Measurements from ENCODE around the gene MYT1.

MYT1 gene

DNA sequence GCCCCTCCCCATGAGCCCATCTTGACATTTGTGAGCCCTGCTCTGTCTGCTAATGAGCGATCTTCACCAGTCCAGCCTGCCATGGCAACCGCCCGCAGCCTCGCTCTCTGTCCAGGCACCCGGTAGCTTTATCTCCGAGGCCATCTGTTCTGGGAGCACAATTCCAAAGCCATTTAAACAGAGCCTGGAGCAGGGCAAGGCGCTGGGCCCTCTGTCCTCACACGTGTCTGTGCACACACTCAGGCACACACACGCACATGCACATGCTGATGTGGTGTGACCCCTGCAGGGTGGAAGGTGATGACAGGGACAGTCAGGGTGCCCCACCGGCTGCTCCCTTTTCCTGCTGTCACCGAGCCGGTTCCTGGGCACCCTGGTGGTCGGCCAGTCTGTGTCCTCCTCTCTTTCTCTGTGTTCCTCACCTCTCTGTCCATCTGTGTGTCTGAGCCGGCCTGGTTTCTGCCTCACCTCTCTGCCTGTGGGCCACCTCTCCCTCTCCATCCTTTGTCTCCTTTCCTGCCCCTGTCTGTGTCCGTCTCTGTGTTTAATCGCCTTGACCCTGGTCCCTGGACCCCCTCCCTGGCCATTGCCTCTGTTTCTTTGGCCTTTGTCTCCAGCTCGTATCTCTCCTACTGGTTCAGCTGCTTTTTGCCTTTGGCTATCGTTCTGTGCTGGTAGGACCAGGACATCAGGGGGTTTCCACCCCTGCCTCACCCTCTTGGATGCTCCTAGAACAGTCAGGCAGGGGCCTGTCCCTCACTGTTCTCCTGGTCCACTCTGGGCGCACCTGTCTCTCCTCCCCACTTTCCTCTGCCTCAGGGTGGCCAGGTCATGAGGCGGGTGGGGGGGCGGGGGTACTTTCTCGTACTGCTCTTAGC lies 8.8 kb upstream of the MYT1 start:
- CTCF ChIA-PET: no interaction called here
- DNase-seq: no peak
- Mint-ChIP-seq H3K4me3 (no peak overlapping the region), H3K9me3 (no peaks in the 10 kb centered on the region), H3K27me3 (peaks cover 16% of the 10 kb centered on the region), H3K27ac (peak overlapping the region; percentile 7), H3K36me3 (no peaks in the 10 kb centered on the region), H3K4me1 (no peaks in the 10 kb centered on the region)

DNA sequence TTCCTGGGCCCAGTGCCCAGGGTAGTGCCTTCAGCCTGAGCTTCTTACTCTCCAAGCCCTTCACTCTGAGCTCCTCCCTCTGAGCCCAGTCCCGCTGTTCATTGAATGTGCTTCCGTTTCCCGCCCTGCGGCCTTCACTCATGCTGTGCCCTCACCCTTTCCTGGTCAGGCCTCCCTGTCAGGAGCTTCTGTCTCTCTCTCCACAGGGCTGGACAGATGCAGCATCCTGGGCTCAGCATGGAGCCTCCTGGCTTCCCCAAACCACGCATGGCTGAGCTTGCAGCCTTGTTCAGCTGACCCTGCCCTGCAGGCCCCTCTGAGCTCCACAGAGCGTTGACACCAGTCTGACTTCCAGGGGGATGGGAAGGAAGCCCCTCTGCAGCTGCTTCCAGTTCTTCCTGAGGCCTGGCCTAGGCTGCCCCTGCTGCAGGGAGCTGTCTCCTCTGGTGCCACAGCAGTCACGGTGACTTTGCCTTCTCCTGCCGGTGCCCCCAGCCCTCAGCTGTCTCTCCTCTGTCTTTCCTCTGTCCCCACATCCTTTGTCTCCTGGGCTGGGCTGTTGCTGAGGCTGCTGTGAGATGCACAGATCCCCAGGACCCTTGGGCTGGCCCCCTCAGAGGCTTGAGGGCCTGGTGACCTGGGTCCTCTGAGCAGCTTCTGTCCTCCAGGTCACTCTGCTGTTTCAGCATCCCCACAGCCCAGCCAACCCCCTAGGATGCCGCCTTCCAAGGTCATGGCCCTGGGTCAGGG lies 7.9 kb upstream of the MYT1 start:
- Mint-ChIP-seq H3K36me3 (no peaks in the 10 kb centered on the region), H3K27me3 (peaks cover 25% of the 10 kb centered on the region), H3K9me3 (no peaks in the 10 kb centered on the region), H3K4me3 (no peak overlapping the region), H3K4me1 (no peaks in the 10 kb centered on the region), H3K27ac (no peak overlapping the region)
- DNase-seq: no peak
- CTCF ChIA-PET: no interaction called here

DNA sequence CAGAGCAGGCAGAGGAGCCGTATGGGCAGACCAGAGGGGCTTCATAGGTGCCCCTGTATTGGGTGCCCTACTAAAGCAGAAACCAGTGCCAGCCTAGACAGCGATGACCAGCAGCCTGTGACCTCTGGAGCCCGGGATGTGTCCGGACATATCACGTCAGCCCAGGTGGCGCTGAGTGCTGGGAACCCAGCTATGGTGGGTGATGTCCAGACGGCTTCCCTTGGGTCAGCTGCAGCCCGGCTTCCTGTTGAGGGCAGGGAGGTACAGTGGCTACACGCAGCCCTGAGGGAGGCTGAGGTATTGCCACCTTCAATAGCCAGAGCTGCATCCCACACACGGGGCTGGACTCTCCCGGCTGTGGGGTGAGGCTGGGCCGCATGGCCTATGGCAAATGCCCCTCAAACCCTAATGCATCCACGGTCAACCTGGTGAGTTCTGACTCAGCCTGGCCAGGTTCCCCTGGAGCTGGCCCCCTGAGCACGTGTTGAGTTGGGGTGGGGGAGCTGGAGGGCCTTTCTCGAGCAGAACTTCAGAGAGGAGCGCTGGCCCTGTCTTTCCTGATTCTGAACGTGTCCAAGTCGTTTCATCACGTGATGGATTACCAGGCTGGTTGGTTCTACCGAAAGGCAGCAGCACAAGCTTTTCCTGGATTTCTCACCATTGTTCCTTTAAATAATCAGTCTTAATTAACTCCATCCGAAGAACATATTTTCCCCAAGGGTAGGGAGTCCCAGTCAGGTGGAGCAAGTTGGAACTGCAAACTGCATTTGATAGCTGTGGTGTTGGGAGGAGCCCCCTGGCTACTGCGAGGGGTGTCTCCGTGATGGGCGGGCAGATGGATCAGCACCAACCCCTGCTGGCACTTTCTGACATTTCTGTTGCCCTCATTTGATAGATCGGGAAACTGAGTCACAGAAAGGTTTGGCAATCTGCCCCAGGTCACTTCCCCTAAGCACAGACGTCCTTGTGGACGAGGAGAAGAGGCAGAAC lies 7.1 kb upstream of the MYT1 start:
- H3K4me1 Mint-ChIP-seq: no peaks in the 10 kb centered on the region
- no peaks in the 10 kb centered on the region for H3K9me3 Mint-ChIP-seq
- H3K4me3 Mint-ChIP-seq: no peak overlapping the region
- CTCF ChIA-PET: no interaction called here
- DNase-seq: no peak
- H3K27ac Mint-ChIP-seq: no peak overlapping the region
- peaks cover 33% of the 10 kb centered on the region for H3K27me3 Mint-ChIP-seq
- no peaks in the 10 kb centered on the region for H3K36me3 Mint-ChIP-seq

DNA sequence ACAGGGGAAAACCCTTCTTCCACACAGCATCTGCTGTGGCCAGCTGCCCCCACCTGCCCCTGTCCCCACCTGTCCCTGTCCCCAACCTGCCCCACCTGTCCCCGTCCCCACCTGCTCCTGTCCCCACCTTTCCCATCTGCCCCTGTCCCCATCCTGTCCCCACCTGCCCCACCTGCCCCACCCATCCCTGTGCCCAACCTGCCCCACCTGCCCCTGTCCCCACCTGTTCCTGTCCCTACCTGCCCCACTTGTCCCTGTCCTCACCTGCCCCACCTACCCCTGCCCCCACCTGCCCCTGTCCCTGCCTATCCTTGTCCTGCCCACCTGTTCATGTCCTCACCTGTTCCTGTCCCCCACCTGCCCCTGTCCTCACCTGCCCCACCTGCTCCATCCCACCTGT lies 6.4 kb upstream of the MYT1 start:
- peaks cover 39% of the 10 kb centered on the region for H3K27me3 Mint-ChIP-seq

DNA sequence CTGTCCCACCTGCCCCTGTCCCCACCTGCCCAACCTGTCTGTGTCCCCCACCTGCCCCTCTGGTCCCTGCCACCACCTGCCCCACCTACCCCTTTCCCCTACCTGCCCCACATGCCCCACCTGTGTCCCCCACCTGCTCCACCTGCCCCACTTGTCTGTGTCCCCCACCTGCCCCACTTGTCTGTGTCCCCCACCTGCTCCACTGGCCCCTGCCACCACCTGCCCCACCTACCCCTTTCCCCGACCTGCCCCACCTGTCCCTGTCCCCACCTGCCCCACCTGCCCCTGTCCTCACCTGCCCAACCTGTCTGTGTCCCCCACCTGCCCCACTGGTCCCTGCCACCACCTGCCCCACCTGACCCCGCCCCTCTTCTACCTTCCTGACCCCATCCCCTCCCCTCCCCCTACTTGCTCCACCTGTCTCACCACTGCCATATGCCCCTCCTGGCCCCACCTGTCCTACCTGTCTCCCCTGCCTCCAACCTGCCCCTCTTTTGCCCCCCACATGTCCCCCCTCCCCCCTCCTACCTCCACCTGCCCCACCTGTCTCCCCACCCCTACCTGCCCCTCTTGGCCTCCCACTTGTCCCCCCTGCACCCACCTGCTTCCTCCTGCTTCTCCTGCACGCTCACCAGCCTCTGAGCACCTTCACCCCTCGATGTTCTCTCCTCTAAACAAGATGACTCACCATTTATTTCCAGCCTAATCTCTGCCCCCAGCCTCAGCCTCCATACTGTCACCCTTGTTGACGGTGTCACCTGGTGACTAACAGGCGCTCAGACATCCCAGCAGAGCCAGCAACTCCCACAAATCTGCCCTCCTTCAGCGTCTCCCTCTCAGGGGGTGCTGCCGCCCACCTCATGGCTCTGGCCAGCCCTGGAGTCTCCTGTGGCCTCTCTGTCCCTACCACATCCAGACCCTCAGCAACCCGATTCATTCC lies 5.6 kb upstream of the MYT1 start:
- H3K4me1 Mint-ChIP-seq: no peaks in the 10 kb centered on the region
- CTCF ChIA-PET: no interaction called here

More for the DNA sequence above, 6.4 kb upstream of the MYT1 start:
- no peaks in the 10 kb centered on the region for H3K4me1 Mint-ChIP-seq
- CTCF ChIA-PET: no interaction called here
- no peaks in the 10 kb centered on the region for H3K36me3 Mint-ChIP-seq
- H3K4me3 Mint-ChIP-seq: no peak overlapping the region
- H3K27ac Mint-ChIP-seq: no peak overlapping the region
- no peaks in the 10 kb centered on the region for H3K9me3 Mint-ChIP-seq
- no peak for DNase-seq

DNA sequence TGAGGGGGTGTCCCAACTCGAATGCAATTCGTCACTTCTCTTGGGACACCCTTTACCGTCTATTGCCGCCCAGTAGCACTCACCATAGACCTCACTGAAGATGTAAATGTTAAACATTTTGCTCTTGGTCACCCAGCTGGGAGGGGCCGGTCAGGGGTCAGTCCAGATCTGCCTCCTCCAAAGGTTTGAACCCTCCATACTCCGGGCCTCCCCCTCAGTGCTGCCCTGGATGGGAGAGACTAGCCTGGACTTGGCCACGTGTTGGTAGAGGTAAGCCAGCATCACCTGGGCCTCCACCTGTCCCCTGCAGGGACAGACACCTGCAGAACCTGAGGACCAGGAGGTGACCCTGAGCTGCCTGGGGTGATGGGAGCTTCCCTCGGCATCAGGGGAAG lies 5.0 kb upstream of the MYT1 start:
- no peak overlapping the region for H3K27ac Mint-ChIP-seq
- DNase-seq: no peak
- CTCF ChIA-PET: no interaction called here
- H3K36me3 Mint-ChIP-seq: no peaks in the 10 kb centered on the region
- H3K9me3 Mint-ChIP-seq: no peaks in the 10 kb centered on the region
- no peaks in the 10 kb centered on the region for H3K4me1 Mint-ChIP-seq
- H3K27me3 Mint-ChIP-seq: peaks cover 48% of the 10 kb centered on the region
- H3K4me3 Mint-ChIP-seq: no peak overlapping the region

More for the DNA sequence above, 5.6 kb upstream of the MYT1 start:
- H3K9me3 Mint-ChIP-seq: no peaks in the 10 kb centered on the region
- no peak overlapping the region for H3K4me3 Mint-ChIP-seq
- no peak overlapping the region for H3K27ac Mint-ChIP-seq
- peaks cover 45% of the 10 kb centered on the region for H3K27me3 Mint-ChIP-seq
- no peak for DNase-seq
- H3K36me3 Mint-ChIP-seq: no peaks in the 10 kb centered on the region

DNA sequence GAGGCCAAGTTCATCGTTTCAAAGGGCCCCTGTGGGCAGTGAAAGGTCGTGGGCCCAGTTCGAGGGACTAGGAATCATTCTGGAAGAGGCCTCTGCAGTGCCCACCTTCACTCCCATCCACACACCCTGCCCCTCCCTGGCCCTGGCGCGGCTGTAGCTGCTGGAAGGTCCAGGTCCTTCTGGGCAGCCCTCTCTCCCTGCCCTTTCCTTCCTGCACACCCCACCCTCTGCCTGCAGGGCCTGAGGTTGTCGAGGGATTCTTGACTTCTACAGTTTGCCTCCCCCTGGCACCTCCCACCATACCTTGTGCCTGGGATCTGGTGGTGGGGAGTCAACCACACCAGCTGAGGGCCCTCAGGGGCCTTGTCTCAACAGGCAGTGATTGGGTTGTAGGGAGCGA lies 4.5 kb upstream of the MYT1 start:
- Mint-ChIP-seq H3K4me3 (no peak overlapping the region), H3K27ac (no peak overlapping the region), H3K4me1 (no peaks in the 10 kb centered on the region), H3K9me3 (no peaks in the 10 kb centered on the region), H3K36me3 (no peaks in the 10 kb centered on the region), H3K27me3 (peaks cover 52% of the 10 kb centered on the region)
- no peak for DNase-seq
- CTCF ChIA-PET: no interaction called here

DNA sequence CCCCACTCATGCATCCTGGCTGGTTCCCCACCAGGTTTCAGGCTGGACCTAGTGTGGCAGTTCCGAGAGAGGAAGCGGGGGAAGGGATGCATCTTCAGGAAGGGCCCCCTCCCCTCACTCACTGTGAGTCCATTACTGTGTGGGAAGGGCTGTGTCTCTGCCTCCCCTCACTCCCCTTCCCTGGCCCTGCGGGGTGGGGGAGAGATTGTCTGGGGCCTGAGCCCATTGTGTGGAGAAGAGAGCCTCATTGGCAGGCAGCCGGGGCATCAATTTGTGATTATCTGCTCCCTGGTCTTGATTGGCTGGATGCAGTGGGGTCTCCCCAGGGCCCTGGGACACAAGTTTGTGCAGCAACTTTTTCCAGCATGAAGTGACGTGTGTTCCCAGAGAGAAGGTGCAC lies 4.1 kb upstream of the MYT1 start:
- Mint-ChIP-seq H3K36me3 (no peaks in the 10 kb centered on the region), H3K4me1 (no peaks in the 10 kb centered on the region), H3K9me3 (no peaks in the 10 kb centered on the region), H3K27me3 (peaks cover 56% of the 10 kb centered on the region), H3K27ac (no peak overlapping the region), H3K4me3 (no peak overlapping the region)
- no peak for DNase-seq
- CTCF ChIA-PET: no interaction called here

DNA sequence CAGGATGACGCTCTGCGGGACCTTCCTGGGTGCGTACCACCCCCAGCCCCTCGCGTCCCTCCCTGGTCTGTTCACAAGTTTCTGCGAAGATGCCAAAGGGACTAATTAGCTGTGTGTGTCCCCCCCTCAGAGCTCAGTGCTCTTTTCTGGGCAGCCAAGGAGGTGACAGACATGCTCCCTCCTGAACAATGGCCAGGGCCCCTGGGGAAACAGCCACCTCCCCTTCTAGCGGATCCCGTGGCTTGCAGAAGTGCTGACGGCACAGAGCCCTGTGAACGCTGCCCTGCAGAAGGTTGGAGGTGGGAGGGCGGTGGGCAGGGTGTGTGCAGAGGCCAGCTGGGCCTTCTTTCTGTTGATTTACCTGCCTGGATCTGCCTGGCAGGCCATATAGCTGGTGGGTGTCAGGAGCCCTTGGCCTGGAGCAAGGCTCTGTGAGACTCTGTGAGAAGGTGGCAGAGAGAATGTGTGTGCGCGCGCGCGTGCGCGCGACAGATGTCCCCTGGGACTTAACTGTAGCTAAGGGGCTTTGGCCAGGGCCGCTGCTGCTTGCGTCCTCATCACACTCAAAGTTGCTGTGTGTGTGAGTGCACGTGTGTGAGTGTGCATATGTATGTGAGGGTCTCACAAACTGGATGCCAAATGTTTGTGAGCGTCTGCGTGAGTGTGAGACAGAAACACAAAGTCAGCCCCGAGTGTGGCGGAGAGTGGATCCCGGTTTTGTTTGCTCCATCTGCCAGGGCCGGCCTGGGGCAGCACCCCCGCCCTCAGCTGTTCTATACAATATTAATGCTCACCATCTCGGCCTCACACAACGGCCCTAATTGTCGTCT lies 3.5 kb upstream of the MYT1 start:
- H3K4me3 Mint-ChIP-seq: no peak overlapping the region
- CTCF ChIA-PET: interaction anchor here (0.9 kb wide), 1 partner anchor 125 kb away, joined by 3 read pairs; no protein-coding TSS in a partner anchor
- no peaks in the 10 kb centered on the region for H3K4me1 Mint-ChIP-seq
- no peak for DNase-seq
- H3K27me3 Mint-ChIP-seq: peaks cover 56% of the 10 kb centered on the region
- H3K36me3 Mint-ChIP-seq: no peaks in the 10 kb centered on the region
- no peaks in the 10 kb centered on the region for H3K9me3 Mint-ChIP-seq
- no peak overlapping the region for H3K27ac Mint-ChIP-seq

DNA sequence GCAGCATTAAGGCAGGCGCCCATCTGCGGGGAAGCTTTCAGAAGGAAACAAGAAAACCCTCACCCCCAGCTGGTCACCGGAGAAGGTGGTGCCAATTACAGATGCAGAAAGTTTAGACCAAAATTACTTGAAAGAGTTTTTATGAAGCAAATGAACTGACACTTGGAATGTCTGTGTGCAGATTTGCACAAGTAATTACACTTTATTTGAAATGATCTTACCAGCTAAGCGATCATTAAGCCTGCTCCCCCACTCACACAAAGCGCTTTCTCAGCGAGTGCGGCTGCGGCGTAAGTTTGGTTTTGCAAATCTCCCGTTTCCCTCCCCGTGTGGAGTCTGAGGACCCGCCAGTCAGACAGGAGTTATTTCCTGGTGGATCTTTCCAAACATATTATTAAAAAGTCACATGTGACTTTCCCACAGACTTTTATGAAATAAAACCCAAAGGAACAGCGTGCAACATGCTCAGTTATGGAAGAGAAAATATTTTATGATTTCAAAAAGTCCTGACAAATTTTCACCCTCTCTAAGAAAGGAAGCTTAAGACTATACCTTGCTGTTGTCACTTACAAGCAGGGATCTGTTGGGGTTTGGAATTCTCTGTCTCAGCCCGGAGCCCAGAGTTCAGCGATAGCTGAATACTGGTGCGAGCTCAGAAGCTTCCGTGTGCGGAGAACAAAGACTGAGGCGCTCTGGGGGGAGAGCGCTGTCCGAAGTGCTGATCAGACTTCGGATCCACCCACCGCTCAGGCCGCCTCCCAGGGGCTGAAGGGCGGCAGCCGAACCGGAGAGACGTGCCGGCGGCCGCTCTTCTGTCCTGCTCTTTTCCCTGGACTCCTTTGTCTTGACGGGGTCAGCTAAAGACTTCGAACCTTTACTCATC lies 2.7 kb upstream of the MYT1 start:
- Mint-ChIP-seq H3K4me3 (no peak overlapping the region), H3K9me3 (no peaks in the 10 kb centered on the region), H3K27me3 (peaks cover 62% of the 10 kb centered on the region), H3K27ac (no peak overlapping the region), H3K4me1 (no peaks in the 10 kb centered on the region), H3K36me3 (no peaks in the 10 kb centered on the region)
- CTCF ChIA-PET: interaction anchor here (0.9 kb wide), 1 partner anchor 124 kb away, joined by 3 read pairs; no protein-coding TSS in a partner anchor
- peak; percentile 62 for DNase-seq

DNA sequence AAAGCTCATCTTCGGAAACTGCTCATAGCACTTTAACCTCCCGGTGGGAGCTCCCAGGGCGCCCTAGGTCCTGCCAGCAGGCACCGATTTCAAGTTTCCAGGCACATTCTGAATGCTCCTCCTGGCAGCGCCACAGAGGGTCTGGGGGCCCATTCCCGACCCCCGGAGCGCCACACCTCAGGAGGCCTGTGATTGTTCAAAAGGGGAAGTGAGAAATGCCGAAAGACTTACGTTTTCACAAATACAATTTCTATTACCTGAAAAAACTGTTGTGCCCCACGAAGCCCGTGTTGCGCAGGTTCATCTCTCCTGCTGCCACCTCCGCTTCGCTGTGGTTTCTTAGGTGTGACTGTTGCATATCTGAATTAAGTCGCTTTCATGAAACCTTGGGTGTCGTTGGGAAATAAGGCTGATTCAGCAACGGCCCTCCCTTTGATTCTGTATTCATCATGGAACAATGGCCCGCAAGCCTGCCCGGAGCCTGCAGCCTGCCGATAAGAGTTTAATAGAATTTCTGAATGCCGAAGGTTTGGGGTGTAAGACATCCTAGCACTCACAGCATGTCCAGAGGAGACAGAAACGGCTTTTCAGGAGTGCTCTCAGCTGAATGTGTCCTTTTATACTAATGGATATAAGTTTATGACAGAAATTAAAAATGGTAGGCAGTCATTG lies 1.9 kb upstream of the MYT1 start:
- H3K4me1 Mint-ChIP-seq: no peaks in the 10 kb centered on the region
- no peak overlapping the region for H3K4me3 Mint-ChIP-seq
- no peak overlapping the region for H3K27ac Mint-ChIP-seq
- H3K27me3 Mint-ChIP-seq: peaks cover 66% of the 10 kb centered on the region
- H3K9me3 Mint-ChIP-seq: no peaks in the 10 kb centered on the region
- no peak for DNase-seq
- CTCF ChIA-PET: no interaction called here
- no peaks in the 10 kb centered on the region for H3K36me3 Mint-ChIP-seq

DNA sequence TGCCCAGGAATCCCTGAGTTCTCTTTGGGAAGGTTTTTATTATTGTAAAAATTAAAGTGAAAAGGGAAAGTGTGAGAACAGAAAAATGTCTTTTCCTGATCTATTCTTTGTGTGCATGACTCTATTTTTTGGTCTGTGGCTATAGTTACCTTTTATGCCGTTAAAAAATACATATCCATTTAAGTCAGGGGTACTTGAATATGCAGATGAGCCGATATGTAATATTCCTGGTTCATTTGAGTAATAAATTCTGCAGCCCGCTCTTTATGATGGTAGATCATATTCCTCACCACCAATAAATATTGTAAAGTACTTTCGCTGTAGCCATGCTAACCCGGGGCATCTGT lies 503 bp upstream of the MYT1 start:
- Mint-ChIP-seq H3K9me3 (no peaks in the 10 kb centered on the region), H3K4me1 (no peaks in the 10 kb centered on the region), H3K4me3 (no peak overlapping the region), H3K27me3 (peaks cover 67% of the 10 kb centered on the region), H3K27ac (no peak overlapping the region), H3K36me3 (no peaks in the 10 kb centered on the region)
- CTCF ChIA-PET: no interaction called here
- DNase-seq: no peak
